Activated T-helper 1 cell treated with anti-CD3 and anti-CD28 coated beads, Interleukin-12 subunit alpha, Interleukin-12 subunit beta, Interleukin-2, Interleukin-4 antibody, amounts not matched to agents 30 ng/mL and 10 ng/mL and 1 ng/mL, durations not matched to agents 14 hours and 24 hours and 36 hours (primary cell): Measurements from ENCODE around the gene POLRMT. TPM values are rescaled to one million over a fixed set of nuclear protein-coding genes. Genes with fewer than 3 reads are reported as not detected.

Experiments
- DNase-seq: peaks from one replicate; pipeline ENCODE4 v3.0.0; 2021; ENCODE audit warnings: low spot score
- H3K27ac Mint-ChIP-seq: one replicate; pipeline ENCODE4 v1.8.0; 2021; ENCODE audit warnings: mild to moderate bottlenecking, mixed read lengths
- H3K27me3 Mint-ChIP-seq: one replicate; pipeline ENCODE4 v1.8.0; 2022; ENCODE audit warnings: mild to moderate bottlenecking, moderate library complexity, mixed read lengths; ENCODE audit not compliant: insufficient read depth
- H3K36me3 Mint-ChIP-seq: one replicate; pipeline ENCODE4 v1.8.0; 2021; ENCODE audit warnings: low read depth, mixed read lengths
- H3K4me1 Mint-ChIP-seq: one replicate; pipeline ENCODE4 v1.8.0; 2021; ENCODE audit warnings: low read depth, mixed read lengths
- H3K4me3 Mint-ChIP-seq: one replicate; pipeline ENCODE4 v1.8.0; 2021; ENCODE audit warnings: mild to moderate bottlenecking, moderate library complexity, mixed read lengths
- H3K9me3 Mint-ChIP-seq: one replicate; pipeline ENCODE4 v1.8.0; 2021; ENCODE audit warnings: mixed read lengths
- intact Hi-C: fragments of 100-400 bp; cut with micrococcal nuclease; formaldehyde crosslinking; loops from one replicate; pipeline ENCODE4 v1.15.1; 2024
- total RNA-seq: library from RNA; stranded (reverse); gene quantifications from 2 replicates; pipeline ENCODE4 v1.2.3, GENCODE V29; 2022

POLRMT gene
- total RNA-seq, 1 donor from 2014 or later, result 104 TPM

DNA sequence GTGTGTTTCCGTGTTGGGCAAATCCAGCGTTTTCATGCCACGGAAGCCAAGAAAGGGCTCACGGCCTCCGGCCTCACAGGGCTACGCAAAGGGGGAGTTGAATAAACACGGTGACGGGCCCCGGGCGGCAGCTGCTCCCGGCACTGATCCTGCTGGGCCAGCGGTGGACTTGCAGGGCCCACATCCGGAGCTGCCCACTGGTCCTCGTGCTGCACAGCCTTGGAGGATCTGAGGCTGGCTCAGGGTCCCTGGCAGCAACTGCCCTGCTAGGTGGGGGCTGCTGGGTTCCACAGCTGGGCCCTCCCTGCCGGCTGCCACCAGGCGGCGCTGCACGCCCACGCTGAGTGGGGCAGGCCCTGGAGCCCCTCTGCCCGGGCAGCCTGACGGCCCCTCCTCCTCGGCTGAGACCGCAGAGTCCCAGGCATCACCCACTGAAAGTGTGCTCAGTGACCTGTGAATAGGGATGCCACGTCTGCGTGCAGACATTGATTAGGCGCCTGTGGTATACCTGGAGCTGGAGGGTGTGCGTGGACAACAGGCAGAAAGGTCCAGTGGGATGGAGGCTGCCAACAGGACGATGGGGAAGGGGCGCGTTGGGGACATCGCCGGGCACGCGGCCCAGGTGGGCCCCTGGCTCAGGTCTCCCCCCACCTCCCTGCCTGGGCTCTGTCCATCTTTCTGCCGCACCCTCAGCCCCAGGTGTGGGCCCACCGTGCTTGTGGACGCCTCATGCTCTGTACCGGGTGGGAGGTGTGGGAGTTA is 48.9 kb downstream of the POLRMT start:
- Mint-ChIP-seq H3K9me3 (no peaks in the 10 kb centered on the region), H3K4me1 (no peaks in the 10 kb centered on the region), H3K36me3 (peaks cover 2% of the 10 kb centered on the region), H3K27me3 (peaks cover 8% of the 10 kb centered on the region), H3K27ac (no peak overlapping the region), H3K4me3 (no peak overlapping the region)
- intact Hi-C loops, result loop anchor here (5.0 kb wide), 2 partner anchors 48 to 148 kb away; partner anchors contain the start of gene POLRMT
- peak; percentile 44 for DNase-seq

DNA sequence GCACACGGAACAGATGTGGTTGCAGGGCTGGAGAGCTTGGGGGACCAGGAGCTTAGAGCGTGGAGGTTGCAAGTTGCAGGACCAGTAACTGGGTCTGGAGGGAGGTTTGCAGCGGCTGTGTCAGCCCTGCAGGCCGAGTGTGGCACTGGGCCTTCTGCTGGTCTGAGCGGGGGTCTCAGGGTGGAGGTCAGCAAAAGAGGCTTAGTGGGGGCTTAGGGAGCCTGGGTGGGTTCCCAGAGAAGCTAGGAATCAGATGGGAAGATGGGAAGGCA is 49.4 kb downstream of the POLRMT start:
- no peaks in the 10 kb centered on the region for H3K9me3 Mint-ChIP-seq
- intact Hi-C loops, result no loop called here
- H3K4me1 Mint-ChIP-seq, result no peaks in the 10 kb centered on the region
- H3K27me3 Mint-ChIP-seq, result peaks cover 5% of the 10 kb centered on the region
- H3K4me3 Mint-ChIP-seq, result no peak overlapping the region
- no peak overlapping the region for H3K27ac Mint-ChIP-seq
- DNase-seq, result no peak
- peaks cover 2% of the 10 kb centered on the region for H3K36me3 Mint-ChIP-seq

DNA sequence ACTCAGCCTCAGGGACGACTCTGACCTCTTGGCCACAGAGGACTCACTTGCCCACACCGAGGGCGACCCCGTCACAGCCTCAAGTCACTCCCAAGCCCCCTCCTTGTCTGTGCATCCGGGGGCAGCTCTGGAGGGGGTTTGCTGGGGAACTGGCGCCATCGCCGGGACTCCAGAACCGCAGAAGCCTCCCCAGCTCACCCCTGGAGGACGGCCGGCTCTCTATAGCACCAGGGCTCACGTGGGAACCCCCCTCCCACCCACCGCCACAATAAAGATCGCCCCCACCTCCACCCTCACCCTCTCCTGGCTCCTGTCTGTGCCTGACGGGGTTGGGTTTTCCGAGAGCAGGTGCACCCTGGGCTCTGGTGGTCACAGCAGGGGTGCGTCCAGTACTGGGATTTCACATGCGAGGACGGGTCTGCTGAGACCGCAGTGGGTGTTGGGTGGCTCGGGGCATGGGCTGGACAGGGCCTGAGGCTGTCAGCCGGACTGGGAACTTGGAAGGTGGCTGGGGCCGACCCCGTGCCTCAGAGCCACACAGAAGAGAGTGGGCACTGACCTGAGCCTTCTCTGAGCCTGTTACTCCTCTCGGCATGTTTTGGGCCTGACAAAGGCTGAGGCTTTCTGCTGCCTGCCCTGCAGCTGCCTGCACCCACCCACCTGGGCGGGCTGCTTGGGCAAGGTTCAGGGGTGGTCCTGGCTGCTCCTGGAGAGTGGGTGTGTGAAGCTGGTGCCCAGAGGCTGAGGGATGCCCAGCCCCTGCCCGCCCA is 50.0 kb downstream of the POLRMT start:
- Mint-ChIP-seq H3K4me1 (no peaks in the 10 kb centered on the region), H3K4me3 (no peak overlapping the region), H3K36me3 (peaks cover 2% of the 10 kb centered on the region), H3K9me3 (no peaks in the 10 kb centered on the region), H3K27me3 (peaks cover 3% of the 10 kb centered on the region), H3K27ac (no peak overlapping the region)
- intact Hi-C loops, result no loop called here
- DNase-seq, result no peak

DNA sequence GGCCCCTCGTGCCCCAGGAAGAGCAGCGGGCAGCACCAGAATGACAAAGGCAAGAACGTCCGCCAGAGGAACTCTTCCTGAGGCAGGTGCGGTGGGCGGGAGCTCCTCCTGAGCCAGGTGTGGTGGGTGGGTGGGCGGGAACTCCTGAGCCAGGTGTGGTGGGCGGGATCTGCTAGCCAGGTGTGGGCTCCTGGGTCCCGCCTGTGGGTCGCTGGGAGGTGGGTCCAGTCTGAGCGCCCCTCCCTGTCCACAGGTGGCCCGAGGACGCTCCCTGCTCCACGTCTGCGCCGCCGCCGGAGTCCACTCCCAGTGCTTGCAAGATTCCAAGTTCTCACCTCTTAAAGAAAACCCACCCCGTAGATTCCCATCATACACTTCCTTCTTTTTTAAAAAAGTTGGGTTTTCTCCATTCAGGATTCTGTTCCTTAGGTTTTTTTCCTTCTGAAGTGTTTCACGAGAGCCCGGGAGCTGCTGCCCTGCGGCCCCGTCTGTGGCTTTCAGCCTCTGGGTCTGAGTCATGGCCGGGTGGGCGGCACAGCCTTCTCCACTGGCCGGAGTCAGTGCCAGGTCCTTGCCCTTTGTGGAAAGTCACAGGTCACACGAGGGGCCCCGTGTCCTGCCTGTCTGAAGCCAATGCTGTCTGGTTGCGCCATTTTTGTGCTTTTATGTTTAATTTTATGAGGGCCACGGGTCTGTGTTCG is 50.7 kb downstream of the POLRMT start:
- peaks cover 2% of the 10 kb centered on the region for H3K36me3 Mint-ChIP-seq
- H3K27me3 Mint-ChIP-seq, result peaks cover 2% of the 10 kb centered on the region
- no peak for DNase-seq
- H3K9me3 Mint-ChIP-seq, result no peaks in the 10 kb centered on the region
- no peak overlapping the region for H3K27ac Mint-ChIP-seq
- H3K4me3 Mint-ChIP-seq, result no peak overlapping the region
- intact Hi-C loops, result no loop called here
- no peaks in the 10 kb centered on the region for H3K4me1 Mint-ChIP-seq

DNA sequence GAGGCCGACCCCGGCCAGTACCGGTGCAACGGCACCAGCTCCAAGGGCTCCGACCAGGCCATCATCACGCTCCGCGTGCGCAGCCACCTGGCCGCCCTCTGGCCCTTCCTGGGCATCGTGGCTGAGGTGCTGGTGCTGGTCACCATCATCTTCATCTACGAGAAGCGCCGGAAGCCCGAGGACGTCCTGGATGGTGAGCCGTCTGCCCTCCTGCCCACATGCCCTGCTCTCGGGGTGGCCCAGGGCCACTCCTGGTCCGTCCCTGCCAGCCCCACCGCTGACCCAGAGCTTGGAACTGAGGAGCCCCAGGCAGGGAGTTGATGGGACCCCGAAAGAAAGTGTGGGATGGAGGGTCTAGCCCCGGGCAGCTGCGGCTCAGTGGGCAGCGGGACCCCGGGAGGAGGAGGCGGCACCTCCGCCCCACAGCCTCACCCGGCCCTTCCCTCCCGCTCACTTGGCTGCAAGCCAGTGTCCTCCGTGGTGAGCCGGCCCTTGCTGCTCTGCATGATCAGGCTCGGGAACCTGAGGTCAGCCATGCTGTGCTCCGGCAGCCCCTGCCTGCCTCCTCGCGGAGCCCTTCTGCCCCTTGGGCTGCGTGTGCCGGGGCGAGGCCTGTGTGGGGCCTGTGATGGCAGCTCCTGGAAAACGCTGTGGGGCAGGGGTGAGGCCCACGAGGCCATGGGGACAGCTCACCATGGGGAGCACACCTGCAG is 51.8 kb downstream of the POLRMT start:
- DNase-seq, result no peak
- intact Hi-C loops, result no loop called here

DNA sequence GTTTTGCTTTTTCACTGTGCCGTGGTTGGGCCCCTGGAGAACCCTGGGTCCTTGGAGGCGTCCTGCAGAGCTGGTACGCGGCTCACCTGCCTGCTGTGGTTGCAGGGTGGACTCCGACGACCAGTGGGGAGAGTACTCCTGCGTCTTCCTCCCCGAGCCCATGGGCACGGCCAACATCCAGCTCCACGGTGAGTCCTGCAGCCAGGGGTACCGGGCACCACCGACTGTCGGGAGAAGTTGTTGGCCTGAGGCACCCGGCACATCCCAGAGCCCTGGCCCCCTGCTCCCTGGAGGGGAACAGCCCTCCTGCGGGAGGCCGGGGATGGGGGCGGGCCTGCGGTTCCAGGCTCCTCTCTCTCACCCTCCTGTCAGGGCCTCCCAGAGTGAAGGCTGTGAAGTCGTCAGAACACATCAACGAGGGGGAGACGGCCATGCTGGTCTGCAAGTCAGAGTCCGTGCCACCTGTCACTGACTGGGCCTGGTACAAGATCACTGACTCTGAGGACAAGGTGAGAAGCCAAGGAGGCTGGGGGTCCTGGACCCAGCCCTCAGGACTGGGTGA is 53.0 kb downstream of the POLRMT start:
- Mint-ChIP-seq H3K4me3 (no peak overlapping the region), H3K27me3 (no peaks in the 10 kb centered on the region), H3K36me3 (peaks cover 2% of the 10 kb centered on the region), H3K27ac (no peak overlapping the region), H3K4me1 (no peaks in the 10 kb centered on the region), H3K9me3 (no peaks in the 10 kb centered on the region)
- DNase-seq, result no peak
- intact Hi-C loops, result no loop called here

More for the DNA sequence above, 51.8 kb downstream of the POLRMT start:
- Mint-ChIP-seq H3K4me1 (no peaks in the 10 kb centered on the region), H3K36me3 (peaks cover 2% of the 10 kb centered on the region), H3K9me3 (no peaks in the 10 kb centered on the region), H3K4me3 (no peak overlapping the region), H3K27ac (no peak overlapping the region), H3K27me3 (peaks cover 2% of the 10 kb centered on the region)

DNA sequence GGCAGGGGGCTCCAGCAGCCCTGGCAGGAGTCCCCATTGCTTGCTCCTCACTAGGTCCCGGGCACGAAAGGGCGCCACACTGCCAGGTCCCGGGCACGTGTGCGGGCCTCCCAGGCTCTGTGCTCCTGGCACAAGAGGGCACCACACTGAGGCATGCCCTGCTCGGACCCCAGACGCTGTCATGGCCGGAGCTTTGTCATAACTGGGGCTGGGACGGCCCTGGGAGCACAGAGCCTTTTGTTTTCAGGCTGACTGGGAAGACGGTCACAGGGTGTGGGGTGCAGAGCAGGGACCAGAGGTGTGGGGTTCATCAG is 53.5 kb downstream of the POLRMT start:
- no peak overlapping the region for H3K4me3 Mint-ChIP-seq
- DNase-seq, result no peak
- intact Hi-C loops, result no loop called here
- no peaks in the 10 kb centered on the region for H3K27me3 Mint-ChIP-seq
- no peaks in the 10 kb centered on the region for H3K9me3 Mint-ChIP-seq
- H3K36me3 Mint-ChIP-seq, result peaks cover 4% of the 10 kb centered on the region
- H3K4me1 Mint-ChIP-seq, result peaks cover 4% of the 10 kb centered on the region
- H3K27ac Mint-ChIP-seq, result no peak overlapping the region

DNA sequence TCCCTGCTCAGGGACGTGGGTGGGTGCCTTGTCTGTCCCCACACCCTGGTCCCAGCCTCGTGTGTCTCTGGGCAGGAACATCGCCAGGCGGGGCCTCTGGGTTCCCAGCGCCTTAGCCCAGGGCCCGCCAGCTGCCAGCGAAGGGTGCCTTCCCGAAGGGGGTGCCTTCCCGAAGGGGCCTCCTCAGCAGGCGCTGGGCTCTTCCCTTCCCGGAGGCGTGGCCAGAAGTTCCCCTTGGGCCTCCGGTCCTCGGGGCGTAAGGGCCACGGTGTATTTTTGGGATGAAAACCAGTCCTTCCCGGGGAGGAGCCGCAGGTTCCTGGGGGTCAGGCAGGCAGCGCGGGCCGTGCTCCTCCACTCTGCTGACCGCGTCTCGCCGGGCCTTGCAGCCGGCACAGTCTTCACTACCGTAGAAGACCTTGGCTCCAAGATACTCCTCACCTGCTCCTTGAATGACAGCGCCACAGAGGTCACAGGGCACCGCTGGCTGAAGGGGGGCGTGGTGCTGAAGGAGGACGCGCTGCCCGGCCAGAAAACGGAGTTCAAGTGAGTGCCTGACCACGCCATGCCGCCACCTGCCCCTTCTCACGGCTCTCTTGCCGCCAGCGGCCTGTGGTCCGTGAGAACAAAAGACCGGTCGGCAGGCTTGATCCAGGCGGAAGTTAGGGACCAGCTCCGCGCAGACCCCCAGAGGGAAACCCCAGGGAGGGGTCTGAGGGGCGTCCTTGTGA is 54.1 kb downstream of the POLRMT start:
- no peak overlapping the region for H3K4me3 Mint-ChIP-seq

DNA sequence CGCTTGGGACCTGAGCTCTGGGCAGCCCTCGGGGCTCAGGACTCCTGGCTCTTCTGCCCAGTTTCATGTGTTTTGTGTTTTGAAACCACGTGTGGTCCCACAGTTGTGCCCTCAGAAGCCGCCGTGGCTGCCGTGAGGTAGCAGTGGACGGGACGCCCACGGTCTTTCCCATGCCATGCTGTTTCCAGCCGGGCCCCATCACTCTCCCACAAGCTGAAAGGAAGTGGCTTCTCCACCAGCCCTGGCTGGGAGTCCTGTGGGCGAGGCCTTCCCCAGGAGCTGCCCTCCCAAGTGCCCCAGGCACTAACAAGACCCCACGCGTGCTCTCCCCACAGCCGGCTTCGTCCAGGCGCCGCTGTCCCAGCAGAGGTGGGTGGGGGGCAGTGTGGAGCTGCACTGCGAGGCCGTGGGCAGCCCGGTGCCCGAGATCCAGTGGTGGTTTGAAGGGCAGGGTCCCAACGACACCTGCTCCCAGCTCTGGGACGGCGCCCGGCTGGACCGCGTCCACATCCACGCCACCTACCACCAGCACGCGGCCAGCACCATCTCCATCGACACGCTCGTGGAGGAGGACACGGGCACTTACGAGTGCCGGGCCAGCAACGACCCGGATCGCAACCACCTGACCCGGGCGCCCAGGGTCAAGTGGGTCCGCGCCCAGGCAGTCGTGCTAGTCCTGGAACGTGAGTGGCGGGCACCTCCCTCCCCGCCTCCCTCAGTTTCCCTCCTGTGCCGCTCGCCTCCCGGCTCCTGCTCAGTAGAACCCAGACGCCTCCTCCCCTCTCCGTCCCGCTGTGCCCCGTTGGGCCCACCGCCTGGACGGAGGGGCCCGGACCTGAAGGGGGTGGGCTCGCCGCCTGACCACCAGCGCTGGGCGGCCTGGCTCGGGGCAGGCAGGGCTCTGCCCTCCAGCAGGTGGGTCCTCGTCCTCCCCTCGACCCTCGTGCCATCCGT is 55.6 kb downstream of the POLRMT start:
- intact Hi-C loops, result no loop called here
- Mint-ChIP-seq H3K9me3 (no peaks in the 10 kb centered on the region), H3K4me3 (no peak overlapping the region), H3K4me1 (peaks cover 11% of the 10 kb centered on the region), H3K27me3 (no peaks in the 10 kb centered on the region), H3K36me3 (peaks cover 4% of the 10 kb centered on the region), H3K27ac (no peak overlapping the region)
- DNase-seq, result no peak

More for the DNA sequence above, 54.1 kb downstream of the POLRMT start:
- intact Hi-C loops, result no loop called here
- DNase-seq, result no peak
- H3K27me3 Mint-ChIP-seq, result no peaks in the 10 kb centered on the region
- no peak overlapping the region for H3K27ac Mint-ChIP-seq
- peaks cover 4% of the 10 kb centered on the region for H3K36me3 Mint-ChIP-seq
- H3K9me3 Mint-ChIP-seq, result no peaks in the 10 kb centered on the region
- H3K4me1 Mint-ChIP-seq, result peaks cover 6% of the 10 kb centered on the region

DNA sequence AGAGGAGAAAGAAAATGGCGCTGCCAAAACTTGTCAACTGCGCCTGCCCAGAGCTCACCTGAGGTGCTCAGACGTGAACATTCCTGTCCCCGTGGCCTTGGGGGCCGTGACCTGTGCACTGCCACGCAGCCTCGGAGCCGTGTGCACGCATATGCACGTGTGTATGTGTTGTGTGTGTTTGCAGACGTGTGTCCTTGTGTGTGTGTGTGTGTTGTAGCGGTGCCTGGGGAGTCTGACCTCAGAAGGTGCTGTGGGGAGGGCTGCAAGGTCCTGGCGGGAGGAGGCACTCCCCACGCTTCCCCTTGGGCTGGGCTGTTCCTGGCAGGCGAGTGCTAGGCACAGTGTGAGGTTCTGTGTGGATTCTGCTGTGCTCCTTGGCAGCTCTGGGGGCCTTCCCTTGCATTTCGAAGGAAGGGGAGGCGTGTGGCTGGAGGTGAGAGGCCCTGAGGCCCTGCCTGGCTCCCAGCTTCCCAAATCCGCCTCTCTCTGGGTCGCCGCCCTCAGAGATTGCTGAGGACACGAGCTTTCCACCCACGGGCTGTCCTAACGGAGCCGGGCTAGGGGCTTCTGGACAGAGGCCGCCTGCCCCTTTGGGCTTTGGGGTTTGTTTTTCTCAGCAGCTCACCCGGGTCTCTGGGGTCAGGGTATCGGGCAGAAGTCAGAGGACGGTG is 56.4 kb downstream of the POLRMT start:
- intact Hi-C loops, result no loop called here
- Mint-ChIP-seq H3K4me1 (peaks cover 15% of the 10 kb centered on the region), H3K4me3 (no peak overlapping the region), H3K27me3 (no peaks in the 10 kb centered on the region), H3K9me3 (no peaks in the 10 kb centered on the region), H3K36me3 (peaks cover 4% of the 10 kb centered on the region), H3K27ac (no peak overlapping the region)
- DNase-seq, result no peak
